Measurements from ENCODE around the gene APPL2.
"Not testable (repeated sequence)": the region's sequence is repeated elsewhere in the genome, so short reads cannot be mapped to it uniquely, and the experiment has no call there.

APPL2 gene

GRCh38 chr12:105256011-105256410, 20.0 kb upstream of the APPL2 start:
- no peak for DNase-seq

DNA sequence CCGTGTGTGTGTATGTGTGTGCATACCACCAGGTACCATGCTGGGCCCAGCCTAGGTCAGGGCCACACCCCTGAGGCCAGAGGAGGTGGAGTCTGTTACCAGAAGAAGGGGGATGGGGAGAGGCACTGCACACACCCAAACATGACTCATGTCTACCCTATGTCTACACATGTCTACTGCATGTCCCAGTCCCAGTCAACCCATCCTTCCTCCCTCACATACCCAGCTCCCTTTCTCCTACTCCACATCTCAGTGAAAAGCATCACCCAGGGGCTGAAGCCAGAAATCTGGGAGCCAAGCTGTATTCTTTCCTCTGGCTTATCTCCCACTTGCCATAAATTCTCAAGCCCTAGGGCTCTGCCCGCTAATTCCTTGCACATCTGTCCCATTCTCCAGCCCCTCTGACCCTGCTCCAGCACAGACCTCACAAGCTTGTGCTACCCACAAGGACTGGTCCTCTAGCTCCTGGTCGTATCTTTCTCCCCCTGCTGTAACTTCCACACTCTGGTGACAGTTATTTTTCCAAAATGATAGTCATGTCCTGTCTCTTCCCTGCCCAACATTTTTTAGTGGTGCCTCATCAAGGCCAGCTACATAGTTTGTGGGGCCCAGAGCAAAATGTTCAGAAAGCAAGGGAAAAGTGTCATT, 18.0 kb upstream of the APPL2 start:
- DNase-seq = no peak

- no peak for DNase-seq
These were observed 16.9 kb upstream of the APPL2 start for GRCh38 chr12:105252901-105253300.

DNA sequence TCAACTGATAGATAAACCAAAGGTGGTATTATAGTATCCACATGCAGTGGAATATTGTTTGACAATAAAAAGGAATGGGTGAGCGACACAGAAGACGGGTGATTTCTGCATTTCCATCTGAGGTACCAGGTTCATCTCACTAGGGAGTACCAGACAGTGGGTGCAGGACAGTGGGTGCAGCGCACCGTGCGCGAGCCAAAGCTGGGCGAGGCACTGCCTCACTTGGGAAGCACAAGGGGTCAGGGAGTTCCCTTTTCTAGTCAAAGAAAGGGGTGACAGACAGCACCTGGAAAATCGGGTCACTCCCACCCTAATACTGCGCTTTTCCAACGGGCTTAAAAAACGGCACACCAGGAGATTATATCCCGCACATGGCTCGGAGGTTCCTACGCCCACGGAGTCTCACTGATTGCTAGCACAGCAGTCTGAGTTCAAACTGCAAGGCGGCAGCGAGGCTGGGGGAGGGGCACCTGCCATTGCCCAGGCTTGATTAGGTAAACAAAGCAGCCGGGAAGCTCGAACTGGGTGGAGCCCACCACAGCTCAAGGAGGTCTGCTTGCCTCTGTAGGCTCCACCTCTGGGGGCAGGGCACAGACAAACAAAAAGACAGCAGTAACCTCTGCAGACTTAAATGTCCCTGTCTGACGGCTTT, 9.9 kb upstream of the APPL2 start:
- not testable (repeated sequence) for DNase-seq

DNA sequence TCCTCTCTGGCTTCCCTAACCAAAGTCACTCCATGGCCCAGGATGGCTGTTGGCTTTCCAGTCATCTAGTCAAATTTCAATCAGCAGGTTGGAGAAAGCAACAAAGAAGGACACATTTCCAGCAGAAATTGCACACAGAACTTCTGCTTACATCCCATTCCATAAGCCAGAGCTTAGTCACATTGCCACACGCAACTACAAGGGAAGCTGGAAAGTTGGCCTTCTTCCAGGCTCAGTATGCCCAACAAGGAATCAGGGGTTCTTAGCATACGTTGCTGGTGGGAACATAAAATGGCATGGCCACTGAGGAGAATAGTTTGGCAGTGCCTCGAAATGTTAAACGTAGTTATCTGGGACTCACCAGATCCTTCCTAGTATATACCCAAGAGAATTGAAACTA, 9.3 kb upstream of the APPL2 start:
- no peak for DNase-seq

- DNase-seq = no peak
These were observed 4.3 kb upstream of the APPL2 start for GRCh38 chr12:105240228-105240627.

DNA sequence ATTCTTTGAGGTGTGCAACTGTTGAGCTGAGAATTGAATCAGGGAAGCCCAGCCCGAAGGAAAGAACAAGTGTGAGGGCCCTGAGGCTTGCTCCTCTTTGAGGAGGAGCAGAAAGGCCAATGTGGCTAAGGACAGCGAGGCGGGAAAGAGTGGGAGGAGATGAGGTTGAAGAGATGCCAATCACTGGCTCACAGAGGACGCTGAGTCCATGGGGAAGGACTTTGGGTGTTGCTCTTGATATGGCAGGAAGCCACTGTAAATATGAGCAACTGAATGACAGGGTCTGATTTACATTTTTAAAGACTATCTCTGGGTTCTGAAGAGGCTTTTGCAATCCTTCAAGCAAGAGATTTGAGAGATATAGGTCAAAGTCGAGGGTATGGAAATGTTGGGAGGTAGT, 3.3 kb upstream of the APPL2 start:
- DNase-seq = no peak

GRCh38 chr12:105237666-105238065, 1.7 kb upstream of the APPL2 start:
- no peak for DNase-seq

GRCh38 chr12:105235281-105235731, 668 bp downstream of the APPL2 start:
- peak; percentile 62 for DNase-seq

DNA sequence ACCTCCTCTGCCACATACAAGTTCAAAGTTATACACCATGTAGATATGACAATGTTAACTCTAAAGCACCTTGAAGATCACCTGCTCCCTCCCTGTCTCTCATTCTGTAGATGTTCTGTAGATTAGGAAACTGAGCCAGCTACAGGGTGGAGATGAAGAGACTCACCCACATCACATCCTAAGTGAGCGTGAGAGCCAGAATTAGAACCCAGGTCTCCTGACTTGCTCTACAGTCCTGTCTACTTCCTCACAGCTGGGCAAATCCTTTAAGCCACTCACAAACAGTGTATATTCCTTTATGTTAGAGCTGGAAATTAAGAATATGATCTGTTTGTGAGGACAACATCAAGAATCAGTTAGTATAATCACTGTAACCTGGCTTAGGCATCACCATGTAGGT, 1.8 kb downstream of the APPL2 start:
- DNase-seq = no peak

DNA sequence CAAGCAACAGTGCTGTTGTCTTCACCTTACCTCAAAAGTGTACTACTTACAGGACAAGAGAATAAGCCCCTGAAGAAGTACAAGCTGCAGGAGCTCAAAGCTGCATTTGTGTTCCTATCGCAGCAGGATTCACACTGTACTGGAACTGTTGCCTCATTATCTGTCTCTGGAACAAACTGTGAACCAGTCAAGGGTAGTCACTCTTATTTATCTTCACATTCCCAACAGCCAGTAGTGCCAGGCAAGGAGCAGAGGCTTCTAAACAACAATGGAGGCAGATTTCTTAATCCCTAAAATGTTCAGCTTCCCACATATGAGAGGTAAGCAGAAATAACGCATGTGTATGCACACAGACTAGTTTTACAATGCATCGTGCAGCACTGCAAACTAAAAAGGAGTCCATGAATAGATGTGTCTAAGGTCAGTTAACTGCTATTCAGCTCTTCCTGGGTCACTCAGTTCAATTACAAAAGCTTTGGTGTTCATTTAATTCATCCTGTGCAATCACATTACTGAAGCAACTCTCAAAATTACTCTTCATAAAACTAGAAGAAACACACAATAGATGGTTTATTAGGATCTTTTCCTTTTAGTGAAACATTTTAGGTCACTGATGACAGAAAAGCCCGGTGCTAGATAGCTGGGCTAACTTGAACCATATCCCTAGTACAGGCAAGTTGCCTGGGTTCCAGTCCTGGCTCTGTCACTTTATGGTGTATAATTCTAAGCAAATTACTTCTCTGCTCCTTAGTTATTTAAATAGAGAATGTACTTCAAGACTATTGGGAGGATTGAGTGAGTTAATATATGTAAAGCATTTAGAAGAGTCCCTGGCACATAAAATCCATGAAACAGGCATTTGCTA, 2.7 kb downstream of the APPL2 start:
- DNase-seq = no peak

- DNase-seq = no peak
These were observed 4.6 kb downstream of the APPL2 start for GRCh38 chr12:105231396-105231795.

- DNase-seq = no peak
These were observed 6.6 kb downstream of the APPL2 start for GRCh38 chr12:105229371-105229770.

- no peak for DNase-seq
These were observed 7.0 kb downstream of the APPL2 start for GRCh38 chr12:105228966-105229365.

GRCh38 chr12:105228494-105228893, 7.5 kb downstream of the APPL2 start:
- DNase-seq = no peak

DNA sequence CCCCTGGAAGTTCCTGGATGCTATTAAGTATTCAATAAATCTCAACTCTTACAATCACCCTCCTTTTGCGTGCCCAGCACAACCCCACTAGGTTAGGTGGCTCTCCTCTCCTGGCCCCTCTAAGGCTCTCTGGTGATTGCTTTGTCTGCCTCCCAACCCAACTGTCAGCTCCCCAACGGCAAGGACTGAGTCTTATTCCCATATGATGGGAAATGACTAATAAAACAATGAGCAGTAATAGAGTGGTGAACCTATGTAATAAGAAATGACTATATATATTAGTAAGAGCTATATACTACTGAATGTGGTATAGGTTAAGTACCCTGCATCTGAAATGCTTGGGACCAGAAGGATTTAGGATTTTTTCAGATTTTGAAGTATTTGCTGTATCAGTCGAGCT, 8.1 kb downstream of the APPL2 start:
- no peak for DNase-seq

- no peak for DNase-seq
These were observed 9.8 kb downstream of the APPL2 start for GRCh38 chr12:105226219-105226618.

DNA sequence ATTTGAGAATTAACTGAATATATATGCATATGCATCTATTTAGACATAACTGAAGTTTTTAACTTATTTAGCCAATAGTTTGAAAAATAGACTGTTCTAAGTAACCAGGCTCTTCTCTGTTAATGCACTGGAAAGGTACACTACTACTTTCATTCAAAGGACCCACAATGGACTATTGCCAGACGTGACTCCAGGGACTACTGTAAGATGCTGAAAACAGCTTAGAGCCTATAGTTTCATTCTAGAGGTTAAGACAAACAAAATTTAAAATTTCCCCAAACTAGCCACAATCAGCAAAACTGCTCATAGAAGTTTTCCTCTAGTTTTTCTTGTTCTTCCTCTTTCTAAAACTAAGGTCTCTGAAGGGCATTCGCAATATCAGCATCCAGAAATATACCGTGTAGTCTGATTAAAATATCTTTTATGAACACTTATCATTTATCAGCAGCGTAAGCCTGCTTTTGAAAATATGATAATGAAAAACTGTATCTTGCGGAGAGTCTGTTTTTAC, 10.4 kb downstream of the APPL2 start:
- no peak for DNase-seq

DNA sequence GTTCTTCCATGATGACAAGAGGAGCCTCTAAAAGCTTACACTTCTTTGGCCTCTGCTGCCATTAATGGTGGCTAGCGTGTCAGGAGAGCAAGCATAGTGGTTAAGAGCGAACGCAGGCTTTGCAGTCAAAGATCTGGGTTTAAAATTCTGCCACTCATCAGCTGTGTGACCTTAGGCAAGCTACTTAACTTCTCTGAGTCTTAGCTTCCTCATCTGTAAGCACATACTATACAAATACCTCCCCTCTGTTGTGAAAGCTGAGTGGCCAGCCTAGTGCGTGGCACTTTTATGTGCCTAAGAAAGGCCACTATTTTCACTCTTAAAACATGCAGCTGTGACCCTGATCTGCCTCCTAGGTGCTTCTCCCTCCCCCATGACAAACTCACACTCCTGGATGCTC, 11.6 kb downstream of the APPL2 start:
- no peak for DNase-seq

DNA sequence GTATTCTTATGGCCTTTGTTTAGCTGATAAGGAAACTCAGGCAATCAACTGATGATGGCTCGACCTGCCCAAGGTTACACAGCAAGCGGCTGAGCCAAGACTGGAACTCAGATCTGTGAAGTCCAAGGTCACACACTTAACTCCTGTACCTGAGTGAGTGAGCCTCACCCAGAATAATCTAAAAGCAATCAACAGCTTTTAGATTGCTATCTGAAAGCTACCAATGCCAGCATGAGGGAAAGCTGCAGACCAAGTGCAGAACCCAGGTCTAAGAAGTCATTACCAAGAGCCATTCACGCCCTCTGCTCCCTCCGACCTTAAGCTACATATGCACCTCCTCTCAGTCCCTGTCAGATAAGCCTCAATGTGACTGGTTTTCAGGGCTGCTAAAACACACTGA, 12.1 kb downstream of the APPL2 start:
- no peak for DNase-seq

DNA sequence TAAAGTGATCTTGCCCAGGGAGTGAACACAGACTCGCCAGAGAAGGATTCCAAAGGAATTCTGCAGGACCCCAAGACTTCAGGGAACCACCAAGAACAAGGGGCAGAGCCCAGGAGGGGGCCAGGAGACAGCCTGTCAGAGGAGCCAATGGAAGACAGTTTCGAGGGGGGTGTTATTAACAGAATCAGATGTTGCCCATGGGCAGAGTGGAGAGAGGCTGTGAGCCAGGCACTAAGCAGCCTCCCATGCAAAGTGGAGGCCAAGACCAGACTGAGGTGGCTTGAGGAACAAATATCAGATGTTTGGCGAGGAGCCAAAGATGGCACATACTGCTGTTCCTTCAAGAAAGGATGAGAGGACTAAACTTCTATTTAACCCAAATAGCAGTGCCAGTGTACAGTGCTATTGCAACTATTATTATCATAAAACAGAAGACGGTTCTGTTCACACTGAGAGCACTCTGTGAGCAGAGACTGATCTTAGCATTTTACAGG, 12.6 kb downstream of the APPL2 start:
- no peak for DNase-seq

DNA sequence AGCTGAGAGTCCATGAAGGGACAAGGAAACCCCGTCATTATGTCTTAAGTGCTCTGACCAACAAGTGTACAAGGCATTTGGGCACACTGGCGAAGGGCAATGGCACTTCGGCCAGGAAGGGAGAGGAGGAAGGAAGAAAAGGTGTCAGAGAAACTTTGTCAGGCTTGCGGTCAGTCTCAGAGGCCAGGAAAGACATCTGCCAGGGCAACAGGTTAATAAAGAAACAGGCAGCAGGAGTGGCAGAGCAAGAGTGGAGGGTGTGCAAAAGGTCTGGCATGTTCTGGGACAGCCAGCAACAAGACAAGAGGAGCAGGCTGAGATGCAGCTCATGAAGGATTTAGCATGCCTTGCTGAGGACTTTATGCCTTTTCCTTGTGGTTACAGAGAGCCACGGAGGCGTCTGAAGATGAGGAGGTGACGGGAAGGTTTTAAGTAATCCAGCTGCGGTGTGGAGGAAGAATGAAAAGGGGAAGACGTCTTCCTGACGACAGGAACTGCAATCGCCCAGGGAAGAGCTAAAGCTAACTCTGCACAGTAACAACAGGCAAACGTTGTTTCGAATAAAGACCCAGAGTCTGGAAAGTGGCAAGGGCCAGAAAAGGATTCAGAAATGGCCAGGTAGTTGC, 13.1 kb downstream of the APPL2 start:
- DNase-seq = no peak

- no peak for DNase-seq
These were observed 13.7 kb downstream of the APPL2 start for GRCh38 chr12:105222284-105222655.

Measured in NCI-H748 treated with DMSO at 0.1 percent for 48 hours (cell line).